Measurements from ENCODE around the gene GCDH. TPM values are rescaled to one million over a fixed set of nuclear protein-coding genes. Genes with fewer than 3 reads are reported as not detected.

Gene GCDH
- total RNA-seq, 1 experiment from 2014 or later = 53.2 TPM

DNA sequence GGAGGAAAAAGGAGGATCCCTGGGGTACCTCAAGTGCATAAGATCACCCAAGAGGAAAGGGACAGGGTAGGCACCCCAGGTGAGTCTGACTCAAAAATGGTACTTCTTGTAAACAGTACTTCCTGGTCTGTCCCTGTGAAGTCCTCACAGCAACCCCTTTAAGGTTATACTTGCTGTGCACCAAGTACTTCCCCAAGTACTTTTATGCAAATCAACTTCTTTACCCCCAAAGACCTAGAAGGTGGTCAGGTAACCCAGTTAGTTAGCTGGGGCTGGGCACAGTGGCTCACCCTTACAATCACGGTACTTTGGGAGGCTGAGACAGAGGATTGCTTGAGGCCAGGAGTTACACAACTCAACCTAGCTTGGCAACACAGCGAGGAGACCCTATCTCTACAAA, 49.9 kb downstream of the GCDH start:
- H2BK20ac ChIP-seq (ENCODE audit: low read depth, low read length, poor library complexity, severe bottlenecking) = no peak overlapping the region
- no peaks in the 10 kb centered on the region; the same call in 1 of the 2 replicates for H3K27me3 Mint-ChIP-seq (ENCODE audit: low read depth)
- H3K4me3 Mint-ChIP-seq = peak overlapping the region; percentile 45 to 99; a peak in 4 of 5 replicates
- peaks cover 0 to 3% of the 10 kb centered on the region in 2 experiments; a peak in 1 of 5 replicates for H3K9me3 Mint-ChIP-seq
- no peak overlapping the region for H3K9ac ChIP-seq (ENCODE audit: extremely low read depth, insufficient read length, low read length)
- no peak overlapping the region for H3K27ac ChIP-seq (ENCODE audit: insufficient read length, low read depth, low read length)
- no peak overlapping the region for H2BK15ac ChIP-seq (ENCODE audit: low read depth, low read length)
- no peaks in the 10 kb centered on the region for H3K9me3 ChIP-seq (ENCODE audit: control insufficient read depth, low read depth, low read length)
- H3K27ac Mint-ChIP-seq = peak overlapping the region in 1 of 3 experiments; percentile 78; a peak in 1 of 7 replicates
- H3K79me2 ChIP-seq (ENCODE audit: insufficient read depth, low read length) = peaks cover 6% of the 10 kb centered on the region; the same call in 1 of the 2 replicates
- H4K20me1 ChIP-seq (ENCODE audit: control insufficient read depth, insufficient read depth, insufficient read length) = no peaks in the 10 kb centered on the region
- H3K27me3 ChIP-seq (ENCODE audit: insufficient read depth, low read length) = no peaks in the 10 kb centered on the region
- peaks cover 6% of the 10 kb centered on the region for H3K79me1 ChIP-seq (ENCODE audit: insufficient read depth, low read depth, low read length, poor library complexity, severe bottlenecking)
- no peak overlapping the region for H2AFZ ChIP-seq (ENCODE audit: low read length)
- H4K91ac ChIP-seq (ENCODE audit: insufficient read length, low read depth, low read length) = no peak overlapping the region
- peaks cover 49 to 70% (median 61%) of the 10 kb centered on the region in 3 experiments for H3K36me3 Mint-ChIP-seq (ENCODE audit: insufficient read depth in 1 of 3, low read depth in 3 of 3)
- no peak overlapping the region for H2BK120ac ChIP-seq (ENCODE audit: low read depth, low read length, poor library complexity, severe bottlenecking)
- no peak overlapping the region for H2BK5ac ChIP-seq (ENCODE audit: insufficient read length, low read length)
- H2AK5ac ChIP-seq (ENCODE audit: insufficient read length, low read length) = no peak overlapping the region
- no peak overlapping the region for H3K14ac ChIP-seq (ENCODE audit: insufficient read depth, low read length)
- H3K4ac ChIP-seq (ENCODE audit: low read depth, low read length) = no peak overlapping the region
- no peaks in the 10 kb centered on the region; the same call in 1 of the 2 replicates for H3K4me1 ChIP-seq (ENCODE audit: insufficient read depth, low read length)
- no CpG with 5 or more reads among the region's 2 CpGs for WGBS (ENCODE audit: extremely low coverage, insufficient read length, low lambda C conversion rate)
- H4K8ac ChIP-seq (replicated peaks; ENCODE audit: insufficient read length, low read depth, low read length) = no peak overlapping the region
- peaks cover 19 to 41% of the 10 kb centered on the region in 2 experiments for H3K4me1 Mint-ChIP-seq
- H3K18ac ChIP-seq (ENCODE audit: insufficient read length, low read depth, low read length) = no peak overlapping the region
- H2BK12ac ChIP-seq (ENCODE audit: insufficient read length, low read depth, low read length) = no peak overlapping the region
- no peak overlapping the region for H3K23ac ChIP-seq (ENCODE audit: insufficient read length, low read depth, low read length)
- H3K4me2 ChIP-seq (ENCODE audit: insufficient read depth, insufficient read length, low read length) = no peak overlapping the region
- no peak overlapping the region for H4K5ac ChIP-seq (ENCODE audit: insufficient read length, low read depth, low read length)
- peaks cover 7% of the 10 kb centered on the region for H3K23me2 ChIP-seq (ENCODE audit: insufficient read length, low read depth, low read length, poor library complexity, severe bottlenecking)
- no peak for DNase-seq
- H3T11ph ChIP-seq (ENCODE audit: low read length) = no peak overlapping the region
- TF ChIP-seq, protein P1, sequence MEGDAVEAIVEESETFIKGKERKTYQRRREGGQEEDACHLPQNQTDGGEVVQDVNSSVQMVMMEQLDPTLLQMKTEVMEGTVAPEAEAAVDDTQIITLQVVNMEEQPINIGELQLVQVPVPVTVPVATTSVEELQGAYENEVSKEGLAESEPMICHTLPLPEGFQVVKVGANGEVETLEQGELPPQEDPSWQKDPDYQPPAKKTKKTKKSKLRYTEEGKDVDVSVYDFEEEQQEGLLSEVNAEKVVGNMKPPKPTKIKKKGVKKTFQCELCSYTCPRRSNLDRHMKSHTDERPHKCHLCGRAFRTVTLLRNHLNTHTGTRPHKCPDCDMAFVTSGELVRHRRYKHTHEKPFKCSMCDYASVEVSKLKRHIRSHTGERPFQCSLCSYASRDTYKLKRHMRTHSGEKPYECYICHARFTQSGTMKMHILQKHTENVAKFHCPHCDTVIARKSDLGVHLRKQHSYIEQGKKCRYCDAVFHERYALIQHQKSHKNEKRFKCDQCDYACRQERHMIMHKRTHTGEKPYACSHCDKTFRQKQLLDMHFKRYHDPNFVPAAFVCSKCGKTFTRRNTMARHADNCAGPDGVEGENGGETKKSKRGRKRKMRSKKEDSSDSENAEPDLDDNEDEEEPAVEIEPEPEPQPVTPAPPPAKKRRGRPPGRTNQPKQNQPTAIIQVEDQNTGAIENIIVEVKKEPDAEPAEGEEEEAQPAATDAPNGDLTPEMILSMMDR (conservative IDR thresholded peaks at IDR 0.05) = no peak
- no peak overlapping the region for H3K56ac ChIP-seq (ENCODE audit: insufficient read length, low read depth, low read length)

Measured in H9 (cell line).